Endothelial cell of umbilical vein (primary cell): ENCODE data around the gene ABCA6. TPM values are rescaled to one million over a fixed set of nuclear protein-coding genes. Genes with fewer than 3 reads are reported as not detected.

Source experiments
- BruUV-seq: library from RNA; stranded (reverse); fragments of 400-500 nt; replicated peaks from 2 replicates; lab custom pipeline; 2021; lab: Mats Ljungman, UMichigan
- CTCF ChIA-PET: fragments of 300-600, 350-600 bp; sonication (Branson Sonifier 250); formaldehyde crosslinking; loops from one replicate; lab custom pipeline; 2021; ENCODE audit warnings: antibody characterized with exemption, inconsistent platforms; lab: Charles Lee
- POLR2A ChIA-PET: fragments of 300-600, 350-600 bp; sonication (Branson Sonifier 250); formaldehyde crosslinking; loops from one replicate; lab custom pipeline; 2021; ENCODE audit warnings: antibody characterized with exemption, inconsistent platforms; lab: Charles Lee
- DNase-seq: peaks from one replicate; pipeline ENCODE4 v3.0.0-alpha.2; 2011; ENCODE audit warnings: low read depth, low spot score
- FAIRE-seq: peaks from 2 replicates; lab custom pipeline; 2011; peaks lifted over from hg19 to GRCh38; lab: Jason Lieb, UNC
- H2AFZ ChIP-seq: 2 replicates; pipeline ENCODE4 v1.6.0; 2012; ENCODE audit warnings: low read depth, low read length, control low read depth, inconsistent platforms
- H3K27ac ChIP-seq: 2 replicates; pipeline ENCODE4 v1.5.1; 2011; ENCODE audit warnings: low read depth, mild to moderate bottlenecking, control low read depth, low read length, moderate library complexity; ENCODE audit not compliant: insufficient read depth
- H3K27me3 ChIP-seq, 2 experiments: 2 replicates each; pipeline versions ENCODE4 v1.6.0 to v1.6.1; 2011; ENCODE audit warnings: low read length in 2 of 2, mixed read lengths in 1 of 2; ENCODE audit not compliant: control insufficient read depth in 2 of 2, insufficient read depth in 2 of 2
- H3K36me3 ChIP-seq, 2 experiments: 2 replicates in 1 of 2; 3 replicates in 1 of 2; pipeline ENCODE4 v1.5.1; 2011; ENCODE audit warnings: low read length in 2 of 2, mild to moderate bottlenecking in 1 of 2, moderate library complexity in 1 of 2; ENCODE audit not compliant: control insufficient read depth in 2 of 2, insufficient read depth in 2 of 2; ENCODE audit errors: extremely low read depth in 1 of 2
- H3K4me1 ChIP-seq: 3 replicates; pipeline ENCODE4 v1.5.1; 2011; ENCODE audit warnings: mild to moderate bottlenecking, low read length; ENCODE audit not compliant: control insufficient read depth, insufficient read depth; ENCODE audit errors: extremely low read depth
- H3K4me2 ChIP-seq: 2 replicates; pipeline ENCODE4 v1.6.1; 2011; ENCODE audit warnings: low read length, control low read depth, mixed read lengths; ENCODE audit not compliant: insufficient read depth
- H3K4me3 ChIP-seq, 3 experiments: fragments of 200-600 bp in 1 of 3; sonication (generic), shearing (Covaris generic) in 1 of 3; replicated peaks in 1 of 3; 2 replicates each; pipeline ENCODE4 v1.5.1; 2011 to 2016; ENCODE audit warnings: control low read depth in 3 of 3, low read length in 3 of 3, mild to moderate bottlenecking in 2 of 3, inconsistent platforms in 1 of 3, low read depth in 1 of 3, moderate library complexity in 1 of 3; ENCODE audit not compliant: insufficient read depth in 1 of 3
- H3K79me2 ChIP-seq: 2 replicates; pipeline ENCODE4 v1.6.0; 2012; ENCODE audit warnings: low read length, inconsistent platforms; ENCODE audit not compliant: control insufficient read depth, insufficient read depth
- H3K9ac ChIP-seq: replicated peaks from 2 replicates; pipeline ENCODE3; 2011; ENCODE audit warnings: low read length, control low read depth; ENCODE audit not compliant: insufficient read depth; ENCODE audit errors: extremely low read depth
- H3K9me1 ChIP-seq: replicated peaks from 3 replicates; pipeline ENCODE4 v1.6.0; 2011; ENCODE audit warnings: mild to moderate bottlenecking, low read length; ENCODE audit not compliant: control insufficient read depth, insufficient read depth; ENCODE audit errors: extremely low read depth
- H3K9me3 ChIP-seq: replicated peaks from 2 replicates; pipeline ENCODE4 v1.5.1; 2012; ENCODE audit warnings: low read length, inconsistent platforms; ENCODE audit not compliant: control insufficient read depth, insufficient read depth
- H4K20me1 ChIP-seq: replicated peaks from 2 replicates; pipeline ENCODE3; 2011; ENCODE audit warnings: mild to moderate bottlenecking, low read length; ENCODE audit not compliant: control insufficient read depth, insufficient read depth; ENCODE audit errors: extremely low read depth
- FOS ChIP-seq: IDR thresholded peaks from 2 replicates; pipeline ENCODE4 v1.6.1; 2011; ENCODE audit warnings: mild to moderate bottlenecking, low read length, moderate library complexity, borderline replicate concordance; ENCODE audit not compliant: insufficient read depth
- MAX ChIP-seq: IDR thresholded peaks from 2 replicates; pipeline ENCODE4 v1.6.1; 2011; ENCODE audit not compliant: insufficient read depth, insufficient read length
- MYC ChIP-seq: IDR thresholded peaks from one replicate; pipeline ENCODE4 v1.6.1; 2011; ENCODE audit warnings: mild to moderate bottlenecking, low read depth, low read length
- POLR2AphosphoS5 ChIP-seq: IDR thresholded peaks from 2 replicates; pipeline ENCODE4 v1.6.1; 2012; ENCODE audit warnings: low read depth, mild to moderate bottlenecking, control low read depth, low read length, moderate library complexity; ENCODE audit not compliant: insufficient read depth
- dilution Hi-C: fragments of 300-500 bp; cut with MboI; formaldehyde crosslinking; loops from one replicate; pipeline ENCODE4 v1.15.0; 2019; ENCODE audit warnings: low sequenced_read_pairs; ENCODE audit not compliant: extremely low pct_ligation_motif_present
- intact Hi-C: fragments of 100-400 bp; cut with micrococcal nuclease; formaldehyde crosslinking; loops from one replicate; pipeline ENCODE4 v1.10.0; 2022
- polyA plus RNA-seq, 4 experiments: library from polyadenylated mRNA; depleted of rRNA in 3 of 4; stranded (reverse) in 3 of 4; unstranded in 1 of 4; fragments of >200 nt; gene quantifications; 2 replicates each; pipeline versions ENCODE4 v1.2.1 to v1.2.3, GENCODE V29; 2011 to 2012; ENCODE audit warnings: missing spikeins in 1 of 4
- total RNA-seq: library from RNA; stranded (reverse); gene quantifications from 2 replicates; pipeline ENCODE4 v1.2.3, GENCODE V29; 2021
- TF ChIP-seq, protein P1 (sequence below), 2 donors: IDR thresholded peaks; 1 replicate in 1 of 2; 2 replicates in 1 of 2; pipeline ENCODE4 v1.5.1; 2011; ENCODE audit warnings: low read length in 2 of 2, mild to moderate bottlenecking in 2 of 2, moderate library complexity in 2 of 2, control low read depth in 1 of 2, inconsistent platforms in 1 of 2, low read depth in 1 of 2; ENCODE audit not compliant: insufficient read depth in 1 of 2; ENCODE audit errors: extremely low read depth in 1 of 2

ABCA6 gene
- total and polyA plus RNA-seq, 2 donors (not counting 3 experiments of a cell fraction or from before 2014, with no cell fraction given), result 11.3 to 30.5 TPM

GRCh38 chr17:69064001-69064400 is 77.7 kb downstream of the ABCA6 start:
- Histone ChIP-seq H3K4me1 (peaks cover 3% of the 10 kb centered on the region), H3K9me1 (no peaks in the 10 kb centered on the region), H3K4me3 (no peak overlapping the region), H3K9ac (no peak overlapping the region), H4K20me1 (no peaks in the 10 kb centered on the region), H2AFZ (no peak overlapping the region), H3K27me3 (no peaks in the 10 kb centered on the region), H3K36me3 (no peaks in the 10 kb centered on the region), H3K27ac (no peak overlapping the region), H3K79me2 (no peaks in the 10 kb centered on the region), H3K4me2 (no peak overlapping the region), H3K9me3 (no peaks in the 10 kb centered on the region)
- FAIRE-seq, result no peak
- ChIA-PET CTCF (no interaction called here), POLR2A (no interaction called here)
- no TSS peak for BruUV-seq
- no peak for DNase-seq
- TF ChIP-seq MAX (no peak), POLR2AphosphoS5 (no peak), MYC (no peak), FOS (no peak)
- TF ChIP-seq, protein P1, sequence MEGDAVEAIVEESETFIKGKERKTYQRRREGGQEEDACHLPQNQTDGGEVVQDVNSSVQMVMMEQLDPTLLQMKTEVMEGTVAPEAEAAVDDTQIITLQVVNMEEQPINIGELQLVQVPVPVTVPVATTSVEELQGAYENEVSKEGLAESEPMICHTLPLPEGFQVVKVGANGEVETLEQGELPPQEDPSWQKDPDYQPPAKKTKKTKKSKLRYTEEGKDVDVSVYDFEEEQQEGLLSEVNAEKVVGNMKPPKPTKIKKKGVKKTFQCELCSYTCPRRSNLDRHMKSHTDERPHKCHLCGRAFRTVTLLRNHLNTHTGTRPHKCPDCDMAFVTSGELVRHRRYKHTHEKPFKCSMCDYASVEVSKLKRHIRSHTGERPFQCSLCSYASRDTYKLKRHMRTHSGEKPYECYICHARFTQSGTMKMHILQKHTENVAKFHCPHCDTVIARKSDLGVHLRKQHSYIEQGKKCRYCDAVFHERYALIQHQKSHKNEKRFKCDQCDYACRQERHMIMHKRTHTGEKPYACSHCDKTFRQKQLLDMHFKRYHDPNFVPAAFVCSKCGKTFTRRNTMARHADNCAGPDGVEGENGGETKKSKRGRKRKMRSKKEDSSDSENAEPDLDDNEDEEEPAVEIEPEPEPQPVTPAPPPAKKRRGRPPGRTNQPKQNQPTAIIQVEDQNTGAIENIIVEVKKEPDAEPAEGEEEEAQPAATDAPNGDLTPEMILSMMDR (IDR thresholded peaks at IDR 0.05; ENCODE audit: extremely low read depth in 1 of 2, insufficient read depth in 1 of 2, low read depth in 1 of 2, low read length in 2 of 2), result no peak
- intact Hi-C loops, result no loop called here
- dilution Hi-C loops, result no loop called here
